D721Med (cell line): Measurements from ENCODE around the gene PLEKHG2.

Source experiments
- DNase-seq: peaks from one replicate; pipeline ENCODE4 v3.0.0; 2011; ENCODE audit warnings: low spot score; ENCODE audit not compliant: insufficient read length
- FAIRE-seq: peaks from 2 replicates; lab custom pipeline; 2011; peaks lifted over from hg19 to GRCh38; lab: Jason Lieb, UNC
- TF ChIP-seq, protein P1 (sequence below): IDR thresholded peaks from 2 replicates; pipeline ENCODE4 v1.5.1; 2012; ENCODE audit warnings: mild to moderate bottlenecking, control low read depth; ENCODE audit not compliant: insufficient read depth; ENCODE audit errors: missing control alignments

PLEKHG2 gene

GRCh38 chr19:39475748-39476147 is 63.3 kb downstream of the PLEKHG2 start:
- FAIRE-seq = no peak
- TF ChIP-seq, protein P1, sequence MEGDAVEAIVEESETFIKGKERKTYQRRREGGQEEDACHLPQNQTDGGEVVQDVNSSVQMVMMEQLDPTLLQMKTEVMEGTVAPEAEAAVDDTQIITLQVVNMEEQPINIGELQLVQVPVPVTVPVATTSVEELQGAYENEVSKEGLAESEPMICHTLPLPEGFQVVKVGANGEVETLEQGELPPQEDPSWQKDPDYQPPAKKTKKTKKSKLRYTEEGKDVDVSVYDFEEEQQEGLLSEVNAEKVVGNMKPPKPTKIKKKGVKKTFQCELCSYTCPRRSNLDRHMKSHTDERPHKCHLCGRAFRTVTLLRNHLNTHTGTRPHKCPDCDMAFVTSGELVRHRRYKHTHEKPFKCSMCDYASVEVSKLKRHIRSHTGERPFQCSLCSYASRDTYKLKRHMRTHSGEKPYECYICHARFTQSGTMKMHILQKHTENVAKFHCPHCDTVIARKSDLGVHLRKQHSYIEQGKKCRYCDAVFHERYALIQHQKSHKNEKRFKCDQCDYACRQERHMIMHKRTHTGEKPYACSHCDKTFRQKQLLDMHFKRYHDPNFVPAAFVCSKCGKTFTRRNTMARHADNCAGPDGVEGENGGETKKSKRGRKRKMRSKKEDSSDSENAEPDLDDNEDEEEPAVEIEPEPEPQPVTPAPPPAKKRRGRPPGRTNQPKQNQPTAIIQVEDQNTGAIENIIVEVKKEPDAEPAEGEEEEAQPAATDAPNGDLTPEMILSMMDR = no peak
- DNase-seq = no peak
